B cell (primary cell): ENCODE results near the gene ARPC2. TPM values are rescaled to one million over a fixed set of nuclear protein-coding genes. Genes with fewer than 3 reads are reported as not detected.

Experiments used
- ATAC-seq: fragments of 200-7000 bp; cut with Tn5 transposase; one replicate; pipeline ENCODE4 v1.10.0; 2021; ENCODE audit warnings: low read depth, mild to moderate bottlenecking, moderate number of reproducible peaks, moderate library complexity
- CTCF ChIA-PET: fragments of 350-600 bp; sonication (Branson Sonifier 250); formaldehyde crosslinking; loops from one replicate; lab custom pipeline; 2021; ENCODE audit warnings: antibody characterized with exemption, inconsistent platforms; lab: Charles Lee
- POLR2A ChIA-PET: fragments of 350-600 bp; sonication (Branson Sonifier 250); formaldehyde crosslinking; loops from one replicate; lab custom pipeline; 2021; ENCODE audit warnings: antibody characterized with exemption; lab: Charles Lee
- DNase-seq: peaks from one replicate; pipeline ENCODE4 v3.0.0; 2013
- H2AFZ ChIP-seq: 2 replicates; pipeline ENCODE4 v1.6.1; 2012; ENCODE audit warnings: mild to moderate bottlenecking, low read depth, low read length; ENCODE audit not compliant: insufficient read depth, poor library complexity, severe bottlenecking
- H3K27ac ChIP-seq, 2 donors: 1 replicate in 1 of 2; 2 replicates in 1 of 2; pipeline ENCODE4 v1.5.1; 2012 to 2013; ENCODE audit warnings: low read length in 2 of 2, mild to moderate bottlenecking in 2 of 2, moderate library complexity in 1 of 2
- H3K27me3 ChIP-seq, 4 experiments: fragments of 200-600 bp in 1 of 4; sonication (generic) in 1 of 4; replicated peaks in 1 of 4; 1 replicate in 2 of 4; 2 replicates in 2 of 4; pipeline versions ENCODE4 v1.6.1 to v1.7.0; 2013 to 2016; ENCODE audit warnings: low read length in 3 of 4, mild to moderate bottlenecking in 2 of 4, mixed read lengths in 1 of 4, moderate library complexity in 1 of 4; ENCODE audit not compliant: insufficient read depth in 4 of 4, control insufficient read depth in 3 of 4; ENCODE audit errors: control extremely low read depth in 1 of 4
- H3K36me3 ChIP-seq, 2 experiments: replicated peaks in 1 of 2; 1 replicate in 1 of 2; 2 replicates in 1 of 2; pipeline versions ENCODE4 v1.6.1 to v1.7.1; 2013; ENCODE audit warnings: low read length in 1 of 2; ENCODE audit not compliant: insufficient read depth in 2 of 2, control insufficient read depth in 1 of 2; ENCODE audit errors: control extremely low read depth in 1 of 2, extremely low read depth in 1 of 2
- H3K4me1 ChIP-seq, 2 donors: fragments of 200-600 bp in 1 of 2; sonication (generic) in 1 of 2; 1 replicate in 1 of 2; 2 replicates in 1 of 2; pipeline versions ENCODE4 v1.5.1 to v1.6.1; 2013 to 2017; ENCODE audit warnings: low read length in 2 of 2; ENCODE audit not compliant: control insufficient read depth in 2 of 2, insufficient read depth in 2 of 2
- H3K4me2 ChIP-seq: replicated peaks from 2 replicates; pipeline ENCODE3; 2012; ENCODE audit warnings: mild to moderate bottlenecking, low read depth, low read length; ENCODE audit not compliant: poor library complexity, severe bottlenecking
- H3K4me3 ChIP-seq, 5 experiments: fragments of 200-600 bp in 1 of 5; sonication (generic) in 1 of 5; 1 replicate in 3 of 5; 2 replicates in 2 of 5; pipeline versions ENCODE4 v1.5.1 to v1.7.0; 2011 to 2016; ENCODE audit warnings: low read length in 4 of 5, mild to moderate bottlenecking in 4 of 5, low read depth in 2 of 5, control low read depth in 1 of 5, moderate library complexity in 1 of 5; ENCODE audit not compliant: insufficient read depth in 1 of 5; ENCODE audit errors: control extremely low read depth in 1 of 5, extremely low read depth in 1 of 5
- H3K79me2 ChIP-seq: fragments of 200-600 bp; sonication (generic); one replicate; pipeline ENCODE4 v1.6.0; 2016; ENCODE audit warnings: low read length; ENCODE audit not compliant: control insufficient read depth, insufficient read depth
- H3K9ac ChIP-seq: fragments of 200-600 bp; sonication (generic); 2 replicates; pipeline ENCODE4 v1.6.1; 2017; ENCODE audit warnings: mild to moderate bottlenecking, low read length, moderate library complexity
- H3K9me3 ChIP-seq, 3 donors: one replicate each; pipeline versions ENCODE4 v1.6.1 to v1.7.1; 2013; ENCODE audit warnings: low read length in 2 of 3; ENCODE audit not compliant: control insufficient read depth in 2 of 3, insufficient read depth in 1 of 3; ENCODE audit errors: control extremely low read depth in 1 of 3
- H4K20me1 ChIP-seq: 2 replicates; pipeline ENCODE4 v1.6.0; 2012; ENCODE audit warnings: mild to moderate bottlenecking, low read length; ENCODE audit not compliant: insufficient read depth, control insufficient read depth, poor library complexity, severe bottlenecking
- H3K27ac Mint-ChIP-seq: one replicate; pipeline ENCODE4 v1.8.0; 2021; ENCODE audit warnings: mixed read lengths
- H3K27me3 Mint-ChIP-seq: one replicate; pipeline ENCODE4 v1.8.0; 2021; ENCODE audit warnings: mixed read lengths
- H3K4me1 Mint-ChIP-seq: one replicate; pipeline ENCODE4 v1.8.0; 2021; ENCODE audit warnings: mixed read lengths
- H3K4me3 Mint-ChIP-seq: one replicate; pipeline ENCODE4 v1.8.0; 2021; ENCODE audit warnings: mixed read lengths
- H3K9me3 Mint-ChIP-seq: one replicate; pipeline ENCODE4 v1.8.0; 2022; ENCODE audit warnings: mixed read lengths; ENCODE audit not compliant: insufficient read depth
- EZH2 ChIP-seq: IDR thresholded peaks from 2 replicates; pipeline ENCODE4 v1.6.1; 2012; ENCODE audit warnings: borderline replicate concordance, low read depth, mild to moderate bottlenecking, moderate library complexity, low read length; ENCODE audit not compliant: insufficient read depth, poor library complexity, severe bottlenecking
- WGBS: methylation state at CpG from one replicate; pipeline ENCODE4 v1.1.5; 2013; ENCODE audit warnings: missing lambda C conversion rate; ENCODE audit not compliant: insufficient coverage; 5-methylcytosine and 5-hydroxymethylcytosine counted together
- intact Hi-C: fragments of 100-400 bp; cut with micrococcal nuclease; formaldehyde crosslinking; loops from one replicate; pipeline ENCODE4 v1.10.0; 2022
- polyA plus RNA-seq: library from polyadenylated mRNA; depleted of rRNA; stranded (reverse); fragments of >200 nt; gene quantifications from 2 replicates; pipeline ENCODE4 v1.2.3, GENCODE V29; 2012
- total RNA-seq, 2 donors: library from RNA; stranded (reverse); fragments of 120-200 nt in 1 of 2; gene quantifications; 1 replicate in 1 of 2; 2 replicates in 1 of 2; pipeline versions ENCODE4 v1.2.3 to v1.2.4, GENCODE V29; 2013 to 2022
- TF ChIP-seq, protein P1 (sequence below): fragments of 200-600 bp; IDR thresholded peaks from one replicate; pipeline ENCODE4 v1.8.0; 2022; ENCODE audit warnings: antibody characterized with exemption, mild to moderate bottlenecking

ARPC2 gene
- total and polyA plus RNA-seq, 2 donors (not counting 1 experiment from before 2014, with no cell fraction given) = 314 to 343 TPM

DNA sequence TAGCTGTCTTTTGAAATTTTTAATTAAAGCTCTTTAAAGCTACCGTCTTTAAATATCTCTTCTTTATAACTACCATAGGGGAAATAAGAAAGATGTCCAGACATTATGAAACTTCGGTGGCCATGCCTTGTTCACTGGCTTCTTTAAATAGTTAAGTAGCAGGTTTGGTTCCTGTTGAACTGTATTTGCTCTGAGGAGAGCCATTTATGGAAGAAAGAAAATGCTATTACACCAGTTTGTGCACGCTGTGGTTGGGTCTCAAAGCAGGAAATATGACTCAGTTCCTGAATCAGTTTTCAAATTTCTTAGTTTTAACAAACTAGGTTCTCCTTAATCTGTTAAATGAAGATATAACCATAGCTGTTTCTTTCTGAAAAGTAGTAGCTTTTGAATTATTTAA lies 12.2 kb downstream of the ARPC2 start:
- DNase-seq = peak; percentile 54
- peaks cover 6 to 86% of the 10 kb centered on the region in 2 experiments for H3K36me3 ChIP-seq
- H3K27ac Mint-ChIP-seq = peak overlapping the region; percentile 84
- 13% methylated on average over 1 of the region's 3 CpGs for WGBS
- peak; percentile 86 for ATAC-seq
- peak overlapping the region; percentile 29 for H3K4me2 ChIP-seq
- POLR2A ChIA-PET = interaction anchor here (0.5 to 1.2 kb wide), 2 partner anchors 10 to 1760 kb away, joined by 7 read pairs; no protein-coding TSS in a partner anchor
- peaks cover 88% of the 10 kb centered on the region for H3K79me2 ChIP-seq
- H3K4me3 ChIP-seq = no peak overlapping the region
- no peak overlapping the region for H2AFZ ChIP-seq
- H3K4me1 Mint-ChIP-seq = peaks cover 55% of the 10 kb centered on the region
- H3K4me1 ChIP-seq = peaks cover 44 to 53% of the 10 kb centered on the region in 2 donors
- no peaks in the 10 kb centered on the region for H3K9me3 ChIP-seq
- intact Hi-C loops = loop anchor here (1.0 to 2.0 kb wide), 2 partner anchors 9 to 42 kb away; no protein-coding TSS in a partner anchor
- H4K20me1 ChIP-seq = peaks cover 94% of the 10 kb centered on the region
- H3K9ac ChIP-seq = no peak overlapping the region
- peak overlapping the region; percentile 65 for H3K4me3 Mint-ChIP-seq
- TF ChIP-seq, protein P1, sequence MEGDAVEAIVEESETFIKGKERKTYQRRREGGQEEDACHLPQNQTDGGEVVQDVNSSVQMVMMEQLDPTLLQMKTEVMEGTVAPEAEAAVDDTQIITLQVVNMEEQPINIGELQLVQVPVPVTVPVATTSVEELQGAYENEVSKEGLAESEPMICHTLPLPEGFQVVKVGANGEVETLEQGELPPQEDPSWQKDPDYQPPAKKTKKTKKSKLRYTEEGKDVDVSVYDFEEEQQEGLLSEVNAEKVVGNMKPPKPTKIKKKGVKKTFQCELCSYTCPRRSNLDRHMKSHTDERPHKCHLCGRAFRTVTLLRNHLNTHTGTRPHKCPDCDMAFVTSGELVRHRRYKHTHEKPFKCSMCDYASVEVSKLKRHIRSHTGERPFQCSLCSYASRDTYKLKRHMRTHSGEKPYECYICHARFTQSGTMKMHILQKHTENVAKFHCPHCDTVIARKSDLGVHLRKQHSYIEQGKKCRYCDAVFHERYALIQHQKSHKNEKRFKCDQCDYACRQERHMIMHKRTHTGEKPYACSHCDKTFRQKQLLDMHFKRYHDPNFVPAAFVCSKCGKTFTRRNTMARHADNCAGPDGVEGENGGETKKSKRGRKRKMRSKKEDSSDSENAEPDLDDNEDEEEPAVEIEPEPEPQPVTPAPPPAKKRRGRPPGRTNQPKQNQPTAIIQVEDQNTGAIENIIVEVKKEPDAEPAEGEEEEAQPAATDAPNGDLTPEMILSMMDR = no peak
- no peak for TF ChIP-seq EZH2
- H3K27ac ChIP-seq = peak overlapping the region; percentile 36 to 60
- no peaks in the 10 kb centered on the region for H3K9me3 Mint-ChIP-seq
- no peaks in the 10 kb centered on the region for H3K27me3 Mint-ChIP-seq
- CTCF ChIA-PET = interaction anchor here (0.6 to 2.4 kb wide), 10 partner anchors 12 to 63 kb away, joined by 3 to 7 read pairs (median 4); partner anchors contain the start of genes AAMP, GPBAR1, PNKD and TMBIM1
- H3K27me3 ChIP-seq = no peaks in the 10 kb centered on the region

DNA sequence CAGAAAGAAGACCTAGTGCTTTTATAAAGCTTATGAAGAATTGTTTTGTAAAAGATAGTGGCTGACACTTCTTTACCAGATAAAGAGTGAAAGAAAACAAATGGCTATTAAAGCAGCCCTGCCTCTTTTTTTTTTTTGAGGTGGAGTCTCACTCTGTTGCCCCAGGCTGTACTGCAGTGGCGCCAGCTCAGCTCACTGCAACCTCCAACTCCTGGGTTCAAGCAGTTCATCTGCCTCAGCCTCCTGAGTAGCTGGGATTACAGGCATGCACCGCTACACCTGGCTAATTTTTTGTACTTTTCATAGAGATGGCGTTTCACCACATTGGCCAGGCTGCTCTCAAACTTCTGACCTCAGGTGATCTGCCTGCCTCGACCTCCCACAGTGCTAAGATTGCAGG lies 12.9 kb downstream of the ARPC2 start:
- peaks cover 39 to 47% of the 10 kb centered on the region in 2 donors for H3K4me1 ChIP-seq
- H3K9me3 Mint-ChIP-seq = no peaks in the 10 kb centered on the region

More for the DNA sequence above, 12.9 kb downstream of the ARPC2 start:
- H3K79me2 ChIP-seq = peaks cover 87% of the 10 kb centered on the region
- Mint-ChIP-seq H3K4me1 (peaks cover 49% of the 10 kb centered on the region), H3K27ac (peak overlapping the region; percentile 56), H3K4me3 (no peak overlapping the region), H3K27me3 (no peaks in the 10 kb centered on the region)
- peaks cover 93% of the 10 kb centered on the region for H4K20me1 ChIP-seq
- TF ChIP-seq, protein P1 = no peak
- TF ChIP-seq EZH2 = no peak
- no peak overlapping the region for H2AFZ ChIP-seq
- no peak overlapping the region for H3K9ac ChIP-seq
- ATAC-seq = no peak
- ChIA-PET POLR2A (interaction anchor here (0.5 to 1.2 kb wide), 3 partner anchors 11 to 1761 kb away, joined by 7 to 9 read pairs (median 7); no protein-coding TSS in a partner anchor), CTCF (interaction anchor here (0.7 to 2.4 kb wide), 8 partner anchors 10 to 62 kb away, joined by 3 to 16 read pairs (median 6); partner anchors contain the start of genes AAMP, GPBAR1, PNKD and TMBIM1)
- DNase-seq = no peak
- H3K27me3 ChIP-seq = no peaks in the 10 kb centered on the region
- peak overlapping the region in 1 of 2 donors; percentile 60 for H3K27ac ChIP-seq
- 68% methylated on average over 3 of the region's 4 CpGs for WGBS
- peak overlapping the region; percentile 29 for H3K4me2 ChIP-seq
- H3K4me3 ChIP-seq = no peak overlapping the region
- intact Hi-C loops = loop anchor here (1.0 to 2.0 kb wide), 2 partner anchors 10 to 43 kb away; no protein-coding TSS in a partner anchor
- H3K36me3 ChIP-seq = peaks cover 4 to 86% of the 10 kb centered on the region in 2 experiments
- H3K9me3 ChIP-seq = no peaks in the 10 kb centered on the region
